Measurements from ENCODE around the gene CFAP77. TPM values are rescaled to one million over a fixed set of nuclear protein-coding genes. Genes with fewer than 3 reads are reported as not detected.
A peak's percentile ranks its signal among the peaks of the same experiment; 100 is the strongest.

CFAP77 gene
- total and polyA plus RNA-seq, 4 donors = 0.38 TPM; not detected in 3

- H3K9me3 ChIP-seq (ENCODE audit: control insufficient read depth, low read length) = peaks cover 1% of the 10 kb centered on the region
- no peaks in the 10 kb centered on the region for H3K27me3 ChIP-seq (ENCODE audit: control insufficient read depth in 1 of 2, insufficient read depth in 2 of 2, low read length in 1 of 2)
- no peak overlapping the region for H3K27ac ChIP-seq (ENCODE audit: low read depth in 1 of 2, low read length in 2 of 2)
- intact Hi-C loops (cut with DNase I) = no loop called here
- no peaks in the 10 kb centered on the region for H3K4me1 ChIP-seq (ENCODE audit: control insufficient read depth in 1 of 2, insufficient read depth in 2 of 2, low read length in 2 of 2)
- WGBS, 2 donors = 76% methylated on average over 5 of the region's 5 CpGs
- H3K36me3 ChIP-seq (ENCODE audit: control insufficient read depth in 1 of 2, insufficient read depth in 2 of 2, low read length in 1 of 2) = no peaks in the 10 kb centered on the region
- H3K4me3 ChIP-seq (ENCODE audit: low read length in 2 of 2) = no peak overlapping the region
- DNase-seq (peak in 1 of 2 donors; percentile 4), ATAC-seq (ENCODE audit: low FRiP score) (no peak)
Observed at GRCh38 chr9:132465131-132465635, 55.2 kb downstream of the CFAP77 start.

GRCh38 chr9:132472199-132472598, 62.2 kb downstream of the CFAP77 start:
- intact Hi-C loops (cut with DNase I) = no loop called here
- H3K4me1 ChIP-seq (ENCODE audit: control insufficient read depth in 1 of 2, insufficient read depth in 2 of 2, low read length in 2 of 2) = no peaks in the 10 kb centered on the region
- H3K4me3 ChIP-seq (ENCODE audit: low read length in 2 of 2) = no peak overlapping the region
- H3K27me3 ChIP-seq (ENCODE audit: control insufficient read depth in 1 of 2, insufficient read depth in 2 of 2, low read length in 1 of 2) = no peaks in the 10 kb centered on the region
- H3K36me3 ChIP-seq (ENCODE audit: control insufficient read depth in 1 of 2, insufficient read depth in 2 of 2, low read length in 1 of 2) = no peaks in the 10 kb centered on the region
- 77 to 78% methylated on average over 4 of the region's 4 CpGs for WGBS, 2 donors
- H3K9me3 ChIP-seq (ENCODE audit: control insufficient read depth, low read length) = no peaks in the 10 kb centered on the region
- DNase-seq (no peak), ATAC-seq (ENCODE audit: low FRiP score) (no peak)
- no peak overlapping the region for H3K27ac ChIP-seq (ENCODE audit: low read depth in 1 of 2, low read length in 2 of 2)

- ATAC-seq (ENCODE audit: low FRiP score) (no peak), DNase-seq (peak in 1 of 2 donors; percentile 6)
- no peak overlapping the region for H3K27ac ChIP-seq (ENCODE audit: low read depth in 1 of 2, low read length in 2 of 2)
- 38 to 53% methylated on average over 9 of the region's 9 CpGs for WGBS, 2 donors
- no peaks in the 10 kb centered on the region for H3K9me3 ChIP-seq (ENCODE audit: control insufficient read depth, low read length)
- H3K36me3 ChIP-seq (ENCODE audit: control insufficient read depth in 1 of 2, insufficient read depth in 2 of 2, low read length in 1 of 2) = no peaks in the 10 kb centered on the region
- H3K4me1 ChIP-seq (ENCODE audit: control insufficient read depth in 1 of 2, insufficient read depth in 2 of 2, low read length in 2 of 2) = no peaks in the 10 kb centered on the region
- no peak overlapping the region for H3K4me3 ChIP-seq (ENCODE audit: low read length in 2 of 2)
- intact Hi-C loops (cut with DNase I) = no loop called here
- H3K27me3 ChIP-seq (ENCODE audit: control insufficient read depth in 1 of 2, insufficient read depth in 2 of 2, low read length in 1 of 2) = no peaks in the 10 kb centered on the region
Observed at GRCh38 chr9:132472599-132472998, 62.6 kb downstream of the CFAP77 start.

GRCh38 chr9:132474253-132474652, 64.2 kb downstream of the CFAP77 start:
- Histone ChIP-seq H3K27ac (ENCODE audit: low read depth in 1 of 2, low read length in 2 of 2) (no peak overlapping the region), H3K36me3 (ENCODE audit: control insufficient read depth in 1 of 2, insufficient read depth in 2 of 2, low read length in 1 of 2) (no peaks in the 10 kb centered on the region), H3K9me3 (ENCODE audit: control insufficient read depth, low read length) (no peaks in the 10 kb centered on the region), H3K4me1 (ENCODE audit: control insufficient read depth in 1 of 2, insufficient read depth in 2 of 2, low read length in 2 of 2) (no peaks in the 10 kb centered on the region), H3K27me3 (ENCODE audit: control insufficient read depth in 1 of 2, insufficient read depth in 2 of 2, low read length in 1 of 2) (no peaks in the 10 kb centered on the region), H3K4me3 (ENCODE audit: low read length in 2 of 2) (no peak overlapping the region)
- ATAC-seq (ENCODE audit: low FRiP score) (no peak), DNase-seq (no peak)
- WGBS, 2 donors = 44 to 48% methylated on average over 14 of the region's 14 CpGs
- intact Hi-C loops (cut with DNase I) = no loop called here

GRCh38 chr9:132478353-132479050, 68.5 kb downstream of the CFAP77 start:
- H3K36me3 ChIP-seq (ENCODE audit: control insufficient read depth in 1 of 2, insufficient read depth in 2 of 2, low read length in 1 of 2) = no peaks in the 10 kb centered on the region
- DNase-seq = no peak
- no peak for ATAC-seq (ENCODE audit: low FRiP score)
- H3K9me3 ChIP-seq (ENCODE audit: control insufficient read depth, low read length) = no peaks in the 10 kb centered on the region
- 79% methylated on average over 15 of the region's 15 CpGs for WGBS, 2 donors
- no peaks in the 10 kb centered on the region for H3K27me3 ChIP-seq (ENCODE audit: control insufficient read depth in 1 of 2, insufficient read depth in 2 of 2, low read length in 1 of 2)
- H3K4me3 ChIP-seq (ENCODE audit: low read length in 2 of 2) = no peak overlapping the region
- H3K27ac ChIP-seq (ENCODE audit: low read depth in 1 of 2, low read length in 2 of 2) = no peak overlapping the region
- intact Hi-C loops (cut with DNase I) = no loop called here
- no peaks in the 10 kb centered on the region for H3K4me1 ChIP-seq (ENCODE audit: control insufficient read depth in 1 of 2, insufficient read depth in 2 of 2, low read length in 2 of 2)

GRCh38 chr9:132479733-132480132, 69.7 kb downstream of the CFAP77 start:
- Histone ChIP-seq H3K36me3 (ENCODE audit: control insufficient read depth in 1 of 2, insufficient read depth in 2 of 2, low read length in 1 of 2) (no peaks in the 10 kb centered on the region), H3K9me3 (ENCODE audit: control insufficient read depth, low read length) (no peaks in the 10 kb centered on the region), H3K27me3 (ENCODE audit: control insufficient read depth in 1 of 2, insufficient read depth in 2 of 2, low read length in 1 of 2) (no peaks in the 10 kb centered on the region), H3K4me1 (ENCODE audit: control insufficient read depth in 1 of 2, insufficient read depth in 2 of 2, low read length in 2 of 2) (no peaks in the 10 kb centered on the region), H3K27ac (ENCODE audit: low read depth in 1 of 2, low read length in 2 of 2) (no peak overlapping the region), H3K4me3 (ENCODE audit: low read length in 2 of 2) (no peak overlapping the region)
- intact Hi-C loops (cut with DNase I) = no loop called here
- DNase-seq = no peak
- 89 to 90% methylated on average over 10 of the region's 10 CpGs for WGBS, 2 donors
- ATAC-seq (ENCODE audit: low FRiP score) = no peak

- no peak for DNase-seq
- Histone ChIP-seq H3K27me3 (ENCODE audit: control insufficient read depth in 1 of 2, insufficient read depth in 2 of 2, low read length in 1 of 2) (peaks cover 0 to 2% of the 10 kb centered on the region in 2 donors), H3K36me3 (ENCODE audit: control insufficient read depth in 1 of 2, insufficient read depth in 2 of 2, low read length in 1 of 2) (no peaks in the 10 kb centered on the region), H3K4me3 (ENCODE audit: low read length in 2 of 2) (no peak overlapping the region), H3K4me1 (ENCODE audit: control insufficient read depth in 1 of 2, insufficient read depth in 2 of 2, low read length in 2 of 2) (no peaks in the 10 kb centered on the region), H3K9me3 (ENCODE audit: control insufficient read depth, low read length) (no peaks in the 10 kb centered on the region), H3K27ac (ENCODE audit: low read depth in 1 of 2, low read length in 2 of 2) (no peak overlapping the region)
- 53 to 54% methylated on average over 20 of the region's 20 CpGs for WGBS, 2 donors
- no peak for ATAC-seq (ENCODE audit: low FRiP score)
- intact Hi-C loops (cut with DNase I) = no loop called here
Observed at GRCh38 chr9:132481053-132481849, 71.2 kb downstream of the CFAP77 start.

GRCh38 chr9:132482196-132482813, 72.3 kb downstream of the CFAP77 start:
- Histone ChIP-seq H3K4me1 (ENCODE audit: control insufficient read depth in 1 of 2, insufficient read depth in 2 of 2, low read length in 2 of 2) (no peaks in the 10 kb centered on the region), H3K9me3 (ENCODE audit: control insufficient read depth, low read length) (no peaks in the 10 kb centered on the region), H3K27me3 (ENCODE audit: control insufficient read depth in 1 of 2, insufficient read depth in 2 of 2, low read length in 1 of 2) (peaks cover 0 to 2% of the 10 kb centered on the region in 2 donors), H3K36me3 (ENCODE audit: control insufficient read depth in 1 of 2, insufficient read depth in 2 of 2, low read length in 1 of 2) (no peaks in the 10 kb centered on the region), H3K4me3 (ENCODE audit: low read length in 2 of 2) (no peak overlapping the region), H3K27ac (ENCODE audit: low read depth in 1 of 2, low read length in 2 of 2) (no peak overlapping the region)
- ATAC-seq (ENCODE audit: low FRiP score) = no peak
- DNase-seq = no peak
- intact Hi-C loops (cut with DNase I) = no loop called here
- WGBS, 2 donors = 60 to 66% methylated on average over 17 of the region's 17 CpGs
